ENCODE results near the gene TMEM184A. TPM values are rescaled to one million over a fixed set of nuclear protein-coding genes. Genes with fewer than 3 reads are reported as not detected.

TMEM184A gene
- total and polyA plus RNA-seq, 11 donors, result 0.19 to 0.99 (median 0.47) TPM

- 80 to 85% (median 82%) methylated on average over 24 to 26 of the region's 26 CpGs for WGBS, 4 donors
- H3K27me3 ChIP-seq, result no peaks in the 10 kb centered on the region
- no peaks in the 10 kb centered on the region for H3K9me3 ChIP-seq
- no peak for ATAC-seq
- DNase-seq, result no peak
- H3K4me1 ChIP-seq, result peaks cover 3 to 36% (median 26%) of the 10 kb centered on the region in 12 donors
- H3K36me3 ChIP-seq, result peaks cover 0 to 29% (median 22%) of the 10 kb centered on the region in 9 donors
- no peak overlapping the region for H3K27ac ChIP-seq
- intact Hi-C loops (cut with DNase I), result loop anchor here in 1 of 10 donors (5.0 kb wide), 1 partner anchor 35 kb away; the partner anchor contains the start of gene MAFK
- H3K4me3 ChIP-seq, result no peak overlapping the region
- no peak for TF ChIP-seq POLR2A (IDR thresholded peaks at IDR 0.05)
- no peak for TF ChIP-seq CTCF (IDR thresholded peaks at IDR 0.05)
These were observed 11.2 kb upstream of the TMEM184A start for GRCh38 chr7:1567049-1567771.

- intact Hi-C loops (cut with DNase I), result loop anchor here in 1 of 10 donors (5.0 kb wide), 1 partner anchor 34 kb away; the partner anchor contains the start of gene MAFK
- ATAC-seq (no peak), DNase-seq (no peak)
- Histone ChIP-seq H3K4me3 (no peak overlapping the region), H3K36me3 (peaks cover 0 to 29% (median 22%) of the 10 kb centered on the region in 9 donors), H3K9me3 (no peaks in the 10 kb centered on the region), H3K27me3 (no peaks in the 10 kb centered on the region), H3K4me1 (peaks cover 3 to 30% (median 23%) of the 10 kb centered on the region in 12 donors), H3K27ac (no peak overlapping the region)
- TF ChIP-seq CTCF (IDR thresholded peaks at IDR 0.05) (no peak), POLR2A (IDR thresholded peaks at IDR 0.05) (no peak)
- WGBS, 4 donors, result 81 to 85% (median 83%) methylated on average over 12 to 13 of the region's 13 CpGs
These were observed 10.7 kb upstream of the TMEM184A start for GRCh38 chr7:1566687-1567048.

GRCh38 chr7:1564603-1565022, 8.6 kb upstream of the TMEM184A start:
- no peak for TF ChIP-seq CTCF (IDR thresholded peaks at IDR 0.05)
- TF ChIP-seq POLR2A (IDR thresholded peaks at IDR 0.05), result no peak
- Histone ChIP-seq H3K9me3 (no peaks in the 10 kb centered on the region), H3K27ac (no peak overlapping the region), H3K27me3 (no peaks in the 10 kb centered on the region), H3K4me3 (no peak overlapping the region), H3K36me3 (peaks cover 0 to 29% (median 22%) of the 10 kb centered on the region in 9 donors), H3K4me1 (peaks cover 0 to 18% (median 11%) of the 10 kb centered on the region in 12 donors)
- no peak for ATAC-seq
- DNase-seq, result no peak
- intact Hi-C loops (cut with DNase I), result loop anchor here in 1 of 10 donors (5.0 kb wide), 1 partner anchor 32 kb away; the partner anchor contains the start of gene MAFK
- 73 to 79% (median 77%) methylated on average over 9 to 23 of the region's 23 CpGs for WGBS, 4 donors

- TF ChIP-seq POLR2A (IDR thresholded peaks at IDR 0.05) (no peak), CTCF (IDR thresholded peaks at IDR 0.05) (no peak)
- DNase-seq, result no peak
- peaks cover 0 to 14% (median 6%) of the 10 kb centered on the region in 12 donors for H3K4me1 ChIP-seq
- H3K27ac ChIP-seq, result no peak overlapping the region
- no peaks in the 10 kb centered on the region for H3K9me3 ChIP-seq
- WGBS, 4 donors, result 88 to 92% (median 90%) methylated on average over 15 of the region's 15 CpGs
- H3K4me3 ChIP-seq, result no peak overlapping the region
- no peaks in the 10 kb centered on the region for H3K27me3 ChIP-seq
- H3K36me3 ChIP-seq, result peaks cover 0 to 29% (median 22%) of the 10 kb centered on the region in 9 donors
- no peak for ATAC-seq
- intact Hi-C loops (cut with DNase I), result no loop called here
These were observed 8.1 kb upstream of the TMEM184A start for GRCh38 chr7:1563981-1564602.

All from heart left ventricle (tissue), 16 donors.